GM21390 (cell line): Measurements from ENCODE around the gene ZMAT5.

Source experiments
- ATAC-seq: cut with Tn5 transposase; IDR thresholded peaks from one replicate; pipeline ENCODE4 v1.9.1; 2021; ENCODE audit not compliant: unreplicated experiment

The ZMAT5 gene

DNA sequence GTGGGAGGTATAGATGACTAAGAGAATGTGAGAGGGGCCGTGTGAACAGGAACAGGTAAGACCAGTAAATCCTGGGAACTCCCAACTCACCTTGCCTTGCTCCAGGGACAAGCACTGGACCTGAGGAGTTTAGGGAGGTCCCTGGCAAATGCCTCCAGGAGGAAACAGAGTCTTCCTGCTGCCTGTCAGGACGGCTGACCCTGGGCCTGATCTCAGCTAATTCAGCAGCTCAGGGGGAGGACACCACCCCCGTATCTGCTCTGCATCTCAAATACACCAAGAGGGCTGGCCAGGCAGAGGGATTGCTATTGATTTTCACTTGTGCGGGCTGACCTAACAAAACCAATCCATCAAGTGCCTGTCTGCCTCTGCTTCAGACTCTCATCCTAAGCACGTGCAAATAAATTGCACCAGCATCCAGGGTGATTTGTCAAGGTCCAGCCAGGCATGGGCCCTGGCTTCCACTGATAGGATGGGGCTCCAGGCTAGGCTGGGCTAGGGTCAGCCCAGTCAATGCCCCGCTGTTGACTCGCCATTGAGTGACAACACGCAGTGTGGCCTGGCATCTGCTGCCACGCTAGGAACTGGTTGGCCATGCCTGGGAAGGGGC is 20.7 kb upstream of the ZMAT5 start:
- no peak for ATAC-seq

DNA sequence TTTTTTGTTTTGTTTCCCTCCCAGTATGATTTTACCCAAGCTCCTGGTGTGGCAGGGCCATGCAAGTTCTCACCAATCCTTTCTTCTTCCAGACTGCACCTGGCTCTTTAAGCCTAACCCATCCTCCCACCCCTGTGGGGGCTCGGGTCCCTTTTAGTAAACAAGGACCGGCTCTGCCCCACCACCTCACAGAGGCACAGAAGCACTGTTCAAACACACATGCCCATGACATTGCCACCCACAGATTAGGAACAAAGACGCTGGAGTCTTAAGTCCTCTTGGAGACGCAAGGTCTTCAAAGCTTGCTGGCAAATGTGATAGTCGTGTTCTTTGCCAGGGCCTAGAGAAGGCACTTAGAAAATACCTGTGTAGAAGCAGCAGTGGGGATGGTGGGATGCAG is 19.2 kb upstream of the ZMAT5 start:
- no peak for ATAC-seq

DNA sequence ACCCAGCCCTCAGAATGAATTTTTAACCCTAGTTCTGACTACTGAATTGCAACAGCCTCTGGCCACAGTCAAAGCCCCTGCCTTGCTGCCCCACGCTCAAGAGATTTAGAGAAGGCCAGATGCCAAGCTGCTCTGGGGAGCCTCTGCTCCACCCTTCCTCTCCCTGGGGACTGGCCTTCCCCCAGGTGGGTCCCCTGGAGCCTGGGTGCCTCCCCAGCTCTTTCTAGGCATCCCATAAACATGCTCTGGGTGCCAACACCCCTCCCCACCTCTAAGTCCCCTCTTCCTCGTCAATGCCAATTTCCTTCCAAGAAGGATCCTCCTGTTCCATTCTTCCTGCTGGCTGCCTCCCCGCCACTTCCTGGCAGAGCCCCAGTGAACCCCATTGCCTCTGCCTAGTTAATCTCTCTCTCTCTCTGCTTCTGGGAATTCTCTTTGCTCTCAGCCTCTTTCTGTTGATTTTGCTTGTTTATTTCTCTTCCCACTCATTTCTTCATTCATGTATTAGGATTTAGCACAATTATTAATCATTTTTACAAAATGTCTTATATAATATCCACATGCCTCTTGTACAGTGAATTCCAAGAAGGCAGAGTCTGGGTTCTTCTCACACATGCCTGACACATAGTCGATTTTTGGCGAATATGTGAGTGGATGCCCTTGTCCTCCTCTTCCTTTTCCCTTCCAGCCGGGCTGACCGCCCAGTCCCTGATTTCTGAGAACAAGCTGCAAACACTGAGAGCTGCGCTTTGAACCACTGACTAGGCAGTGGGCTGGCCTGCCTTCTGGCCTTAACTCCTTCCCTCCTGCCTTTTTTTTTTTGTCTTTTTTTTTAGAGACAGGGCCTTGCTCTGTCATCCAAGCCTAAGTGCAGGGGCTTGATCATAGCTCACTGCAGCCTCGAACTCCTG is 17.9 kb upstream of the ZMAT5 start:
- no peak for ATAC-seq

DNA sequence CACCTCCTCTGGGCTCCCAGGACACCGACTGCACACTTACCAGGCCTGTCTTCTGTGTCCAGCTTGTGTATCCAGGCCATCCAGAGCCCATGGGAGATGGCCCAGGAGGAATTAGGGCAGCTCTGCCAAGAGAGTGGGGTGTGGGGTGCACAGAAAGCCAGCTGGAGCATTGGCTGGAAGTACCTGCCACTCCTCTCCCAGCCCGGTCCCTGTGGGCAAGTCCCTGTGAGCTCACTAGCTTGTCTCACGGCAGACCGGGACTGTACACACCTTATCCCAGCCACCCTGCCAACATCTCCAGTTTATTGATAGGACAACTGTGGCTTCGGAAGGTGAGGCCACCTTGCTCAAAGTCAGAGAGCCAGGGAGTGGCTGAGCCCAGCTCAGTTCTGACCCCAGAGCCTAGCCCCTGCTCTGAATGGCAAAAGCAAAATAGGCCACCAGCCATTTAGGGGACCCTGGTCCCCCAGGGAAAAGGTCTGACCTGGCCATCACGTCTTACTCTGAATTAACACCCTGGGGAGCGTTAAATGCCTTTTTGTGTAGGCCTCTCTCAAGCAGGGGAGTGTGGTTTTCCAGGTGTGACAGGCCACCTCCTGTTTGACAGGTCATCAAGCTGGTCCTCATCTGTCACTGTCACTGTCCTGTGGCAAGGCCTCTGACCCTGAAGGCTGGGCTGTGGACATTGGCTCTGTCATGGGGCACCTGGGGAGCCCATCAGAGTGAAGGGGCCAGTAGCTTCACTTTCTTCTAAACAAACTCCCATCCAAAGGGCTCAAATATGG is 15.4 kb upstream of the ZMAT5 start:
- no peak for ATAC-seq

DNA sequence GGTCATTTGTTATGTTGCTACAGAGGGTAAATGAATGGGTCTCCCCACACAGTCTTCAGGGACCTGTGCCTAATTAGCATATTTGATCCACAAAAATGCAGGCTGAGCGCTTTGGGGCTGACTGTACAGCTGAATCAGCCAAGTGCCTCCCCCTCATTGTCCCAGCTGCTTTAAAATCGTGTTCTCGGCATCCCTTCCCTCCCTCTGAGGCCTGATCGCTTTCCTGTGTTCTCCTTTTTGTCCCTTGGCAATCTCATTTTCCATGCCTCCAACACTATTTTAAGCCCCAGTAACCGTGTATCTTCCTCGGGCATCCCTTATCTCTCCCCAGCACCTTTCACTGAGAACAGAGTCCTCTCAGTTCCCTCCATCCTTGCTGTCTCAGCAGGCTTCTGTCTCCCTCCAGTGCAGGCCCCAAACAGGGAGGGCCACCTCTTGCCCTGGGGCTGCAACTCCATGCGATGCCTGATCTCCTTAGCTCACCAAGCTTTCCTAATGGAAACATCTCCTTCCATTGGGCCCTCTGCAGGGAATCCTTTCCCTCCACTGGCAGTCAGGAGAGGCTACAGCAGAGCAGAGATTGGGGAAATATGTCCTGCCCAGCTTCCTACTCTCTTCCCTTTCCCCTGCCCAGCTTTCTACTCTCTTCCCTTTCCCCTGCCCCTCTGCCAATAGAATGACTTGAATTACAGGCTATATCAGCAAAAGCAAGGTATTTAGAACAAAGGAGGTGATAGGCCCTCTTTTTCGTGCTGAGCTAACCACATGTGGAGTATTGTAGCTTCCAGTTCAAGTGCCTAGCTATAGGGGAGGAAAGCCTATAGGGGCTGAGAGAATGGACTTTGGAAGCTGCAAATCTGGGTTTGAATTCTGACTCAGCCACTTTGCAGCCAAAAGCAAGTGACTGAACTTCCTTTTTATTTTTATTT is 14.2 kb upstream of the ZMAT5 start:
- no peak for ATAC-seq

DNA sequence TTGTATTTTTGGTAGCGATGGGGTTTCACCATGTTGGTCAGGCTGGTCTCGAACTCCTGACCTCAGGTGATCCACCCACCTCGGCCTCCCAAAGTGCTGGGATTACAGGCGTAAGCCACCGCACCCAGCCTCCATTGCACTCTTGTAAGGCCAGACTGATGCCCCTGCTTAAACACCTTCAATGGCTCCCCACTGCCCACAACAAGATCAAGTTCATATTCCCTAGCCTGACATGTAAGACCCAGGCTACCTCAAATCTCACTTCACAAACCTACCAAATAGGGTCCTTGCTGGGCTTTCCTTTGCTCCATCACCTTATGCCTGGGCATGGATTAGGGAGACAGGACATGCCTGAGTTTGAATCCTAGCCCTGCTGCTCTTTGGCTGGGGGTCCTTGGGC is 13.4 kb upstream of the ZMAT5 start:
- no peak for ATAC-seq

DNA sequence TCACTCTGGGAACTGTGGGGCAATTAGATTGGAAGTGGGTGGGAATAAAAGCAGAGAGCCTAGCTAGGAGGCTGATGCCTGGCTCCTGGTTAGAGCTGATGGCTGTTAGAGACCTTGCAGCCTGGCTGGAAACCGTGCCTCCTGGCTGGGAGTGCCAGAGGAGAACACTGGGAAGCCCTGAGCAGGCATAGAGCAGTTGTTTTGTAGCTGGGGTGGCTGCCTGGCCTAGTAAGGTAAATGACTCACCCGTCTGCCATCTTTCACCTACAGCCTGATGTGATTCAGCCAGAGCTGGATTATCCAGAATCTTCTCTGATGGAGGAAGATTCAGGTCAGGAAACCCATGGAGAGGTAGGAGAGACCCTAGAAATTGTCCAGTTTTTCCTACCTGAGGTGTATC is 6.4 kb upstream of the ZMAT5 start:
- no peak for ATAC-seq

DNA sequence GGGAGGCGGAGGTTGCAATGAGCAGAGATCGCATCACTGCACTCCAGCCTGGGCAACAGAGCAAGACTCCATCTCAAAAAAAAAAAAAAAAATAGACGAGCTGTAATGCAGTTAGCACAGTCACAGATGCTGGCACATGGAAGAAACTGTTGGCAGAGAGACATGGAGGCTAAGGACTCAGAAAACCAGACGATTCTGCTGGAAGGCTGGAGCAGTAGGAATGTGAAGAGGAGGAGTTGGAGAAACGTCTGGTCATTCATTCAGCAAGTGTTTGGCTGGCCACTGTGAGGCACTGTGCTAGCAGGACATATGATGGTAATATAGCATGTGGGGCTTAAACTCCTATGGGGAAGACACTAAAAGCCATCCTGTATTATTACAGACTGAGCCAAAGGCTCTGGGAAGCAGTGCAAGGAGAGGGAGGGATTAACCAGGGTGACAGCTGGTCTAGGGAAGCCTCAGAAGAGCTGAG is 5.4 kb upstream of the ZMAT5 start:
- no peak for ATAC-seq

DNA sequence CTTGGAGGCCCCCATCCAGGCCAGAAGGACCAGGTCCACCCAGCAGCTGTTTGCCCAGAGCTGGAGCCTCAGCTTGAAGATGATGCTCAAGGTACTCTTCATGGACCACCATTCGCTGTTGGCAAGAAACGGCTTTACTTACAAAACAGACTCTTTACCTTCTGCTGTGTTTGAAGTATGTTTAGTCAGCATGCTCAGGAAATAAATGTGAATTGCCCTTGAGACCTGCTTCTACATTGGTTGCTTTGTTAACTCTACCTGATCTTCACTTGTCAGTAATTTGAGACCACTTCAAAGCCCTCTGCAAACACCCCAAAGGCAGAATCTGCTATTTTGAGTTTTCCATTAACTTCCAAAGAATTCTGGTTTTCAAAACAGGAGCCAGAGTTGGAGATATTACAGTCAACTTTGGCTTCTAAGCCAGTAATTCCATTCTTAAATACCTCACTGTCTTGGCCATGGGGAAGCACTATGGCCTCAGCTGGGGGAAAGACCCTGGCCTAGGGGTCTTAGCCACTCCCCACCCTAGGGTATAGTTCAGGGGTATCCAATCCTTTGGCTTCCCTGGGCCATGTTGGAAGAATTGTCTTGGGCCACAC is 3.0 kb upstream of the ZMAT5 start:
- no peak for ATAC-seq

DNA sequence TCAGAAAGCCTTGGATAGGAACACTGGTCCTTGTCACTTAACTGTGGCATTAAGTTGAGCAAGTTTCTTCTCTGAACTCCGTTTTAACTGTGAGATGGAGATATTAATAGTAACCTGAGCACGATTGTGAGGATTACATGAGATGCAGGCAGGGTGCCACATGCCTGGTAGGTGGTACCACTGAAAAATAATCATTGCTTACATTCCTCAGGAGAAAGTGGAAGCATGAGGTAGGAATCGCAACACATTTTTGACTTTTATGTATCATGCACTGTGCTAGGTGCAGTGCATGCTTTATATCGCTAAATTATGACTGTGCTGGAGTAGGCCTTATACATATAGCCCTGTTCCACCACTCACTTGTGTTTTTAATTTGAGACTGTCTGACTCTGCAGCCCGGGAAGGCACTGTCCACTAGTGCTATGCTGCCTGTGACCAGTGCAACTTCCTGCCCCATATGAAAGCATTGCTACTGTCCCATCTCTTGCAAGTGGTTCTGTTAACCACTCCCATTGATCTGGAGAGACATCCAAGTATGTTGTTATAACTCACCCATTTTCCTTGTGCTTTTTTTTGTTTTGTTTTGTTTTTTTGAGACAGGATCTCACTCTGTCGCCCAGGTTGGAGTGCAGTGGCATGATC is 1.4 kb upstream of the ZMAT5 start:
- no peak for ATAC-seq

DNA sequence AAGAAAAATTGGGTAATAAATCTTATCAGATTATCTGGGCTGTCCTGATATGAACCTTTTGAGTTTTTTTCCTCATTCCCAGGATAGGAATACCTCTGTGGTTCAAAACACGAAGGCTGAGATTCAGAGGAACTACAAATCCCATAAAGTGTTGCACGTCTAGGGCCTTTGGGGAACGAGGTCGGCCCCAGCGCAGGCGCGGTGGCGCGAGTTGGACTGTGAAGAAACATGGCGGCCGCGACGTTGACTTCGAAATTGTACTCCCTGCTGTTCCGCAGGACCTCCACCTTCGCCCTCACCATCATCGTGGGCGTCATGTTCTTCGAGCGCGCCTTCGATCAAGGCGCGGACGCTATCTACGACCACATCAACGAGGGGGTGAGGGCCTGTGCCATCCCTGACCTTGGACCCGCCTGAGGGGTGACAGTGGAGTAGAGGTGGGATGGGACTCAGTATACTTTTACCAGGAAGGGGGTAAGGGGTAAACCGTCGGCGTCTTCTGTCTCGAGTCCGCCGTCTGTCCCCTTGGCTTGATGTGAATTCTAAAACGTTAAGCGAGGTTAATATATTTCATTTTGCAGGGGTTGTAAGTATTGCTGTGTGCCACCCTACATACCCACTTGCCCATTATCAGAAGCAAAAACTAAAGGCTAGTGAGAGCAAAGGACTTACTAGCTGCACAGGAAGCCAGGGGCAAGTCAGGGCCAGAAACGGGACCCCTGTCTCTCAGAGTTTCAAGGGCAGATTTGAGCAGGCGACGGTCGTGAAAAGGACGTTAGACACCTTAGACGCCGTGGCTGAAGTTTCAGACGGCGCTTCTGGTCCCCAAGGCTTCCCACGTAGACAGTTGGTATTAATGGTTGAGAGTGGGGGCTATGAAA is 604 bp upstream of the ZMAT5 start, which contains the start of gene UQCR10:
TSS of gene UQCR10 (plus strand) at position 199 of the 881 bp plus-strand sequence. CDS start at position 229, 30 bp downstream.
- peak; percentile 56 for ATAC-seq

DNA sequence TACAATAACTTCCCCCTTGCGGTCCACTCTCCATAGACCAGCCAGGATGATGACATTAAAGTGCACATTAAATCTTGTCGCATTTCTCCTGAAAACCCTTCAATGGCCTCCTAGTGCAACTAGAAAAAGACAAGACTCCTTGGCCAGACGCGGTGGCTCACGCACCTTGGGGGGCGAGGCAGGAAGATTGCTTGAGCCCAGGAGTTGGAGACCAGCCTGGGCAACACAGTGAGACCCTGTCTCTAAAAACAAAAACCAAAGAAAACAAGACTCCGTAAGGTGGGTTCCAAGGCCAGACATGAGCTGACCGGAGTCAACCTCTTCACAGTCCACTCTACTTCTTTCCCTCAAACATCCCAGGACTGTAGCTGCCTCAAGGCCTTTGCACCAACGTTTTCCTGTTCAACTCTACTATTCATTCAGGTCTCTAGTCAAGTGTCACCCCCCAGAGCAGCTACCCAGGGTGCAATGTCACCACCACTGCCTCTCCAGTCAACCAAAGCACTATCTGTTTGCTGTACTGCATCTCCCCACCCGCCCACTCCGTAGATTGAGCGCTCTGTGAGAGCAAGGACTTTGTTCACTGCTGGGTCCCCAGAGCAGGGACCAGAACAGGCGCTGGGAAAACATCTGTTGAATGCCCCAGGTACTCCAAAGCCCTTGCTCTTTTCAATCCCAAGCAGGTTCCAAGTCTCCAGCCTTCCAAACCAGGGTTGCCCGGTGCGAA is 739 bp downstream of the ZMAT5 start:
- peak; percentile 19 for ATAC-seq

DNA sequence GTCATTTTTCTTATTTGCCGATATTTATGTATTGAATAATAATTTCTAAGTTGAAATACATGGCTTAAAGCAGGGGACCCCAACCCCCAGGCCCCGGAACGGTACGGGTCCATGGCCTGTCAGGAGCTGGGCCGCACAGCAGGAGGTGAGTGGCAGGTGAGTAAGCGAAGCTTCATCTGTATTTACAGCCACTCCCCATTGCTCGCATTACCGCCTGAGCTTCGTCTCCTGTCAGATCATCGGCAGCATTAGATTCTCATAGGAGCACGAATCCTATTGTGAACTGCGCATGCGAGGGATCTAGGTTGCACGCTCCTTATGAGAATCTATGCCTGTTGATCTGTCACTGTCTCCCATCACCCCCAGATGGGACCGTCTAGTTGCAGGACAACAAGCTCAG is 4.5 kb downstream of the ZMAT5 start:
- no peak for ATAC-seq

DNA sequence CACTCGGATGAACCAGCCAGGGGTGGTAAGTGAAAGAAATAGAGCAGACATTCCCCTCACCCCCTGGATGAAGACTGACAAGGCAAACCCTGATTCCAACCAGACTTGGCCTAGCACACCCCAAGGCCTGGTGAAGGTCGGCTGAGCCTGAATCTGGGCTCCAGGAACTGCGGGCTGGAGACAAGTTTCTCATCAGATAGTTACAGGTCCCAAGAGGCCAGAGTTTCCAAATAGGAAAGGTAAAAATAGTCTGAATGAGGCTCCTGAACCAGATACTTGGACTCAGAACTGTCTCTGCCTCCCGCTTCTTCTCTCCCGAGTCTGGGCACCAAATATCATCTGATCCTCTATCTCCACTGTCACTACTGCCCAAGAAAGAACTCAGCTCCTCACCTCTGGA is 7.8 kb downstream of the ZMAT5 start:
- no peak for ATAC-seq

DNA sequence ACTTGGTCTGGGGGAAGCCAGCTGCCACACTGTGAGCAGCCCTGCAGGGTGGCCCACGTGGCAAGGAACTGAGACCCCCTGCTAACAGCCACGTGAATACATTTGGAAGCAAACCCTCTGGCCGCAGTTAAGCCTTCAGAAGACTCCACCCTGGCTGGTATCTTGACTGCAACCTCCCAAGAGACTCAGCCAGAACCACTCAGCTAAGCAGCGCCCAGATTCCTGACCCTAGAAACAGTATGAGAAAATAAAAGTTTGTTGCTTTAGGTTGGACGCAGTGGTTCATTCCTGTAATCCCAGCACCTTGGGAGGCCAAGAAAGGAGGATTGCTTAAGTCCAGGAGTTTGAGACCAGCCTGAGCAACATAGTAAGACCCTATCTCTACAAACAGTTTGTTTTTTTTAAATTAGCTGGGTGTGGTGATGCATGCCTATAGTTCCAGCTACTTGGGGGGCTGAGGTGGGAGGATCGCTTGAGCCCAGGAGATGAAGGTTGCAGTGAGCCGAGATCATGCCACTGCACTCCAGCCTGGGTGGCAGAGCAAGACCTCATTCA is 8.7 kb downstream of the ZMAT5 start:
- ATAC-seq: no peak

DNA sequence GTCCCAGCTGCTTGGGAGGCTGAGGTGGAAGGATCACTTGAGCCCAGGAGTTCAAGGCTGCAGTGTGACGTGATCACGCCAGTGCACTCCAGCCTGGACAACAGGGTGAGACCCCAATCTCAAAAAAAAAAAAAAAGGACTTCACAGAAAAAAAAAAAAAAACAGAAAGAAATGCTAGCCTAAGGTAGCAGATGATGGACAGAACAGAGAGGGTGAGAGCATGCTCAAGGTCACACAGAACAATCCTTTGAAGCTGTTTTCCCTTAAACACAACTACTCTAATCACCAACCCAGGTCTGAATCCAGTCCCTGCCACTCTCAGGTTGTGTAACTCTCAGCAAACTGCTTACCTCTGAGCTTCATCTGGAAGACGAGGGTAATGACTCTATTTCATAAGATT is 9.7 kb downstream of the ZMAT5 start:
- no peak for ATAC-seq

DNA sequence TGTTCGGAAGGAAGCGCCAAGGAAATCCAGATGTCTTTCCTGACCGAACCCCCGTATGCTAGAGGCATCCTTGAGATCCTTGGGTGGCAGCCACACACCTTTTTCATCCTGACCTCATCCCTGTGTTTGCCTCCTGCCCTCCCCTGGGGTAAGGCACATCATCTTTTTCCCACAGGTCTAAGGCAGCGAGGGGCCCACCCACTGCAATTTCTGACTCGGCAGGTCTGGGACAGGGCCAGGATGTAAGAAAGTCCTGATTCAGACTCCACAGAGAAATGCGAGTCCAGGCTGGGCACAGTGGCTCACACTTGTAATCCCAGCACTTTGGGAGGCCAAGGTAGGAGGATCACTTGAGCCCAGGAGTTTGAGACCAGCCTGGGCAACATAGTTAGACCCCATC is 10.5 kb downstream of the ZMAT5 start:
- ATAC-seq: no peak

DNA sequence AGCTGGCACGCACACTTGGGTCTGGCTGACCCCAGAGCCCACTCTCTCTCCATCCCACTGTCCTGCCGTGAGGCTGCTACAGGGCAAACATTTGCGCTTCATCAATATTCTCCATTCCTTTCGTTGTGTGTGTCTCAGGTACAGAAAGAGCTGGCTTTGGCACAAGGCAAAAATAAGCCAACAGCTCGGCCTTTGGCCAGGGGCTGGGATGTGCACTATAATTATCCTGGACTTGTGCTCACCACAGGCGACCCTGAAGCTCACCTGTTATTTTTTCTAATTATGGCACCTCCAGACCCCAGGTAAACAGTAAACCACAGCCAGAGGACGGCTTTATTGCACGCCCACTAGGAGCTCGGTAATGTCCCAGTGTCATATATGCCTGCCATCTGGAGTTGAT is 10.9 kb downstream of the ZMAT5 start:
- ATAC-seq: no peak
